Measurements from ENCODE around the gene MALT1.
"Not testable (repeated sequence)": the region's sequence is repeated elsewhere in the genome, so short reads cannot be mapped to it uniquely, and the experiment has no call there.

MALT1 gene

DNA sequence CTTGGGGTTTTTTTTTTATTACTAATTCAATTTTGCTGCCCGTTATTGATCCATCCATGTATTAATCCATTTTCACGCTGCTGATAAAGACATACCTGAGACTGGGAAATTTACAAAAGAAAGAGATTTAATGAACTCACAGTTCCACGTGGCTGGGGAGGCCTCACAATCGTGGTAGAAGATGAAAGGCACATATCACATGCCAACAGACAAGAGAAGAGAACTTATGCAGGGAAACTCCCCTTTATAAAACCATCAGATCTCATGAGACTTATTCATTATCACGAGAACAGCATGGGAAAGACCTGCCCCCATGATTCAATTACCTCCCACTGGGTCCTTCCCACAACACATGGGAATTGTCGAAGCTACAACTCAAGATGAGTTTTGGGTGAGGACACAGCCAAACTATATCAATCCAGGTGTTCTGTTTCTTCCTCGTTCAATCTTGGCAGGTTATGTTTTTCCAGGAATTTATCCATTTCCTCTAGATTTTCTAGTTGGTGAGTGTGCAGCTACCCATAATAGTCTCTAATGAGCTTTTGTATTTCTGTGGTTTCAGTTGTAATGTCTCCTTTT, 18.0 kb upstream of the MALT1 start:
- POLR2A ChIA-PET; H3K9me3 ChIP-seq (ENCODE audit: control extremely low read depth in 1 of 5, control insufficient read depth in 4 of 5, insufficient read depth in 2 of 5, low read depth in 1 of 5, low read length in 4 of 5); H3K27me3 ChIP-seq (replicated peaks in 2 of 5; ENCODE audit: control insufficient read depth in 4 of 5, insufficient read depth in 5 of 5, low read length in 4 of 5); H3K4me3 ChIP-seq (ENCODE audit: control insufficient read depth in 1 of 7, extremely low read depth in 1 of 7, insufficient read depth in 4 of 7, low read depth in 2 of 7, low read length in 6 of 7); H3K27ac ChIP-seq (ENCODE audit: insufficient read depth in 1 of 2, low read depth in 1 of 2, low read length in 2 of 2, poor library complexity in 1 of 2, severe bottlenecking in 2 of 2); CTCF ChIA-PET; H3K36me3 ChIP-seq (ENCODE audit: control insufficient read depth in 4 of 4, insufficient read depth in 4 of 4, low read length in 3 of 4); DNase-seq: not testable (repeated sequence)
- peaks cover 11 to 29% (median 18%) of the 10 kb centered on the region in 4 experiments for H3K4me1 ChIP-seq (ENCODE audit: control extremely low read depth in 1 of 4, control insufficient read depth in 4 of 4, insufficient read depth in 4 of 4, low read length in 3 of 4)
- 92% methylated on average over 4 of the region's 7 CpGs for WGBS (ENCODE audit: insufficient coverage)

DNA sequence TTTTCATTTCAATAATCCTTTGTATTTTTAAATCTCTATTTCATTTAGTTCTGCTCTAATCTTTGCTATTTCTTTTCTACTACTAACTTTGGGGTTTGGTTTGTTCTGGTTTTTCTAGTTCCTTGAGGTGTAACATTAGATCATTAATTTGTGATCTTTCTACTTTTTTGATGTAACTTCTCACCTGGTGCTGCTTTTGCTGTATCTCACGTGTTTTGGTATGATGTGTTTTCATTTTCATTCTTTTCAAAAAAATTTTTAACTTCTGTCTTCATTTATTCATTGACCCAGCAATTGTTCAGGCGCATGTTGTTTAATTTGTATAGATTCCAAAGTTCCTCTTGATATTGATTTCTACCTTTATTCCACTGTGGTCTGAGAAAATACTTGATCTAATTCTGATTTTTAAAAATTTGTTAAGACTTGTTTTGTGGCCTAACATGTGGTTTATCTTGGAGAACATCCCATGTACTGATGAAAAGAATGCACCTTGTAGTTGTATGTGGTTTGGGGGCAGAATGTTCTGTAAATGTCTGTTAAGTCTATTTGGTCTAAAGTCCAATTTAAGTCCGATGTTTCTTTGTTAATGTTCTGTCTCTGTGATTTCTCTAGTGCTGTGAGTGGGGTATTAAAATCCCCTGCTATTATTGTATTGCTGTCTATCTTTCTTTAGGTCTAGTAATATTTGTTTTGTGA, 17.3 kb upstream of the MALT1 start:
- no peaks in the 10 kb centered on the region for H3K27me3 ChIP-seq (replicated peaks in 2 of 5; ENCODE audit: control insufficient read depth in 4 of 5, insufficient read depth in 5 of 5, low read length in 4 of 5)
- H3K4me3 ChIP-seq (ENCODE audit: control insufficient read depth in 1 of 7, extremely low read depth in 1 of 7, insufficient read depth in 4 of 7, low read depth in 2 of 7, low read length in 6 of 7) = no peak overlapping the region
- 0% methylated on average over 1 of the region's 3 CpGs for WGBS (ENCODE audit: insufficient coverage)
- H3K4me1 ChIP-seq (ENCODE audit: control extremely low read depth in 1 of 4, control insufficient read depth in 4 of 4, insufficient read depth in 4 of 4, low read length in 3 of 4) = peaks cover 11 to 34% (median 22%) of the 10 kb centered on the region in 4 experiments
- DNase-seq = no peak
- ChIA-PET POLR2A (no interaction called here), CTCF (interaction anchor here (1.5 kb wide), 1 partner anchor 114 kb away, joined by 3 read pairs; no protein-coding TSS in a partner anchor)
- no peaks in the 10 kb centered on the region for H3K36me3 ChIP-seq (ENCODE audit: control insufficient read depth in 4 of 4, insufficient read depth in 4 of 4, low read length in 3 of 4)
- H3K9me3 ChIP-seq (ENCODE audit: control extremely low read depth in 1 of 5, control insufficient read depth in 4 of 5, insufficient read depth in 2 of 5, low read depth in 1 of 5, low read length in 4 of 5) = peaks cover 0 to 9% (median 5%) of the 10 kb centered on the region in 5 experiments
- no peak overlapping the region for H3K27ac ChIP-seq (ENCODE audit: insufficient read depth in 1 of 2, low read depth in 1 of 2, low read length in 2 of 2, poor library complexity in 1 of 2, severe bottlenecking in 2 of 2)

DNA sequence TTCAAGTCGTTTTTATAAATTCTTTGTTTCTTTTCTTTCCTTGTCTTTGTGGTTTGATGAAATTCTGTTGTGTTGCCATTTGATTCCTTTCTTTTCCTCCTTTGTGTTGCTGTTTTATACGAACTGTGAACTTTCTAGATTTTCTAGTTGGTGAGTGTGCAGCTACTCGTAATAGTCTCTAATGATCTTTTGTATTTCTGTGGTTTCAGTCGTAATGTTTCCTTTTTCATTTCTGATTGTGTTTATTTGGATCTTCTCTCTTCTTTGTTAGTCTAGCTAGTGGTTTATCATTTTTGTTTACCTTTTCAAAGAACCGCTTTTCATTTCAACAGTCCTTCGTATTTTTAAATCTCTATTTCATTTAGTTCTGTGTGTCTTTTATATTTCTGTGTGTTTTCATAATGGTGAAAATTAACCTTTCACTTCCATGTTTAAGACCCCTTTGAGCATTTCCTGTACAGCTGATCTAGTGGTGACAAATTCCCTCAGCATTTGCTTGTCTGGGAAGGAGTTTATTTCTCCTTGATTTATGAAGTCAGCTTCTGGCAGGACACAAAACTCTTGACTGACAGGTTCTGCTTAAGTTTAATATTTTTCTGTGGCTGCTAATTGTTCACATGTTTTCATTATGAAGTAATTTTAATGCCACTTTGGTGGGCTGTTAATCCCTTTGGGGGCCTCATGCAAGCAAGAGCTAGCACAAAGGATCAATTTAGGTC, 16.2 kb upstream of the MALT1 start:
- peaks cover 0 to 9% (median 5%) of the 10 kb centered on the region in 5 experiments for H3K9me3 ChIP-seq (ENCODE audit: control extremely low read depth in 1 of 5, control insufficient read depth in 4 of 5, insufficient read depth in 2 of 5, low read depth in 1 of 5, low read length in 4 of 5)
- DNase-seq = peak in 2 of 3 donors; percentile 21 to 34
- no CpG with 5 or more reads among the region's 6 CpGs for WGBS (ENCODE audit: insufficient coverage)
- CTCF ChIA-PET = interaction anchor here (0.7 to 1.5 kb wide), 4 partner anchors 14 to 115 kb away, joined by 3 read pairs; no protein-coding TSS in a partner anchor
- no peak overlapping the region for H3K4me3 ChIP-seq (ENCODE audit: control insufficient read depth in 1 of 7, extremely low read depth in 1 of 7, insufficient read depth in 4 of 7, low read depth in 2 of 7, low read length in 6 of 7)
- no peaks in the 10 kb centered on the region for H3K36me3 ChIP-seq (ENCODE audit: control insufficient read depth in 4 of 4, insufficient read depth in 4 of 4, low read length in 3 of 4)
- H3K27ac ChIP-seq (ENCODE audit: insufficient read depth in 1 of 2, low read depth in 1 of 2, low read length in 2 of 2, poor library complexity in 1 of 2, severe bottlenecking in 2 of 2) = no peak overlapping the region
- H3K4me1 ChIP-seq (ENCODE audit: control extremely low read depth in 1 of 4, control insufficient read depth in 4 of 4, insufficient read depth in 4 of 4, low read length in 3 of 4) = peaks cover 11 to 32% (median 19%) of the 10 kb centered on the region in 4 experiments
- no peaks in the 10 kb centered on the region for H3K27me3 ChIP-seq (replicated peaks in 2 of 5; ENCODE audit: control insufficient read depth in 4 of 5, insufficient read depth in 5 of 5, low read length in 4 of 5)
- POLR2A ChIA-PET = no interaction called here

DNA sequence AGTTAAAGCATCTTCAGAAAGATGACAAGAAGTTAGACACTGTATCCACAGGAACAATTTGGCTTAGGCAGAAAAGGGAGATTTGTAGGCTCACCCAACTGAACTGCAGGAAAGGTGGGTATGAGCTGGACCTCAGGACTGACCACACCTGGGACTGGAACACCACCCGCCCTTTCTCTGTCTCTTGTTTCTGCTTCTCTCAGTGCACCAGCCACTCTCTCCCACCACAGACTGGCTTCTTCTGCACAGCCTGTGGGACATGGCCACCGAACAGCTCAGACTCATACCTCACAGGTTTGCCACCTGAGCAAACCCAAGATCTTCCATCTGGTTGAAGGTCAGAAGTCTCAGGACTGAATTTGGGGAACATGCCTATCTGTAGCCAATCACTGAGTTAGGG, 14.2 kb upstream of the MALT1 start:
- Histone ChIP-seq H3K9me3 (ENCODE audit: control extremely low read depth in 1 of 5, control insufficient read depth in 4 of 5, insufficient read depth in 2 of 5, low read depth in 1 of 5, low read length in 4 of 5) (peaks cover 0 to 9% (median 5%) of the 10 kb centered on the region in 5 experiments), H3K36me3 (ENCODE audit: control insufficient read depth in 4 of 4, insufficient read depth in 4 of 4, low read length in 3 of 4) (no peaks in the 10 kb centered on the region), H3K4me1 (ENCODE audit: control extremely low read depth in 1 of 4, control insufficient read depth in 4 of 4, insufficient read depth in 4 of 4, low read length in 3 of 4) (peaks cover 6 to 21% (median 13%) of the 10 kb centered on the region in 4 experiments), H3K4me3 (ENCODE audit: control insufficient read depth in 1 of 7, extremely low read depth in 1 of 7, insufficient read depth in 4 of 7, low read depth in 2 of 7, low read length in 6 of 7) (no peak overlapping the region), H3K27me3 (replicated peaks in 2 of 5; ENCODE audit: control insufficient read depth in 4 of 5, insufficient read depth in 5 of 5, low read length in 4 of 5) (no peaks in the 10 kb centered on the region), H3K27ac (ENCODE audit: insufficient read depth in 1 of 2, low read depth in 1 of 2, low read length in 2 of 2, poor library complexity in 1 of 2, severe bottlenecking in 2 of 2) (no peak overlapping the region)
- WGBS (ENCODE audit: insufficient coverage) = 100% methylated on average over 2 of the region's 2 CpGs
- ChIA-PET POLR2A (interaction anchor here (1.1 kb wide), 1 partner anchor 14 kb away, joined by 3 read pairs; the partner anchor contains the start of gene MALT1), CTCF (interaction anchor here (1.6 kb wide), 1 partner anchor 111 kb away, joined by 3 read pairs; no protein-coding TSS in a partner anchor)
- DNase-seq = no peak

DNA sequence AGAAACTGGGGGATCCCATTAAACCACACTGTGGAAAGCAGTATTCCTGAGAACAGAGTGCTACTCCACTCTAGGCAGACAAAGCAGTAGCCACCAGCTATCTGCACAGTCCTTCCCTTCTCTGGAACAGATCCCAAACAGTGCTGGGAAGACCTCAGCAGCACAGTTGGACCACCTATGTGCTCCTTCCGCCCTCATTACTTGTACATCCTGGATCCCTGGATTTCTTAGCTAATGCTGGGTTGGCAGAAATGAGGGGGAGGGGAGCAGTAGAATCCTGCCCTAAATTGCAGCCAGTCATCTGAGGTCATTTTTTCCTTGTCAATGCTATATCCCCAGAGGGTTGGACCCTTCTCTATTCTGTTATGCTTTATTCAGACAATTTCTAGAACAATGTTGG, 13.8 kb upstream of the MALT1 start:
- no peaks in the 10 kb centered on the region for H3K27me3 ChIP-seq (replicated peaks in 2 of 5; ENCODE audit: control insufficient read depth in 4 of 5, insufficient read depth in 5 of 5, low read length in 4 of 5)
- CTCF ChIA-PET = interaction anchor here (1.5 to 1.8 kb wide), 3 partner anchors 10 to 111 kb away, joined by 3 to 5 read pairs (median 3); no protein-coding TSS in a partner anchor
- H3K4me1 ChIP-seq (ENCODE audit: control extremely low read depth in 1 of 4, control insufficient read depth in 4 of 4, insufficient read depth in 4 of 4, low read length in 3 of 4) = peaks cover 6 to 21% (median 13%) of the 10 kb centered on the region in 4 experiments
- no peak for DNase-seq
- H3K9me3 ChIP-seq (ENCODE audit: control extremely low read depth in 1 of 5, control insufficient read depth in 4 of 5, insufficient read depth in 2 of 5, low read depth in 1 of 5, low read length in 4 of 5) = peaks cover 0 to 9% (median 5%) of the 10 kb centered on the region in 5 experiments
- no peak overlapping the region for H3K4me3 ChIP-seq (ENCODE audit: control insufficient read depth in 1 of 7, extremely low read depth in 1 of 7, insufficient read depth in 4 of 7, low read depth in 2 of 7, low read length in 6 of 7)
- POLR2A ChIA-PET = interaction anchor here (1.1 kb wide), 1 partner anchor 14 kb away, joined by 3 read pairs; the partner anchor contains the start of gene MALT1
- H3K36me3 ChIP-seq (ENCODE audit: control insufficient read depth in 4 of 4, insufficient read depth in 4 of 4, low read length in 3 of 4) = no peaks in the 10 kb centered on the region
- no CpG with 5 or more reads among the region's 1 CpG for WGBS (ENCODE audit: insufficient coverage)
- H3K27ac ChIP-seq (ENCODE audit: insufficient read depth in 1 of 2, low read depth in 1 of 2, low read length in 2 of 2, poor library complexity in 1 of 2, severe bottlenecking in 2 of 2) = no peak overlapping the region

DNA sequence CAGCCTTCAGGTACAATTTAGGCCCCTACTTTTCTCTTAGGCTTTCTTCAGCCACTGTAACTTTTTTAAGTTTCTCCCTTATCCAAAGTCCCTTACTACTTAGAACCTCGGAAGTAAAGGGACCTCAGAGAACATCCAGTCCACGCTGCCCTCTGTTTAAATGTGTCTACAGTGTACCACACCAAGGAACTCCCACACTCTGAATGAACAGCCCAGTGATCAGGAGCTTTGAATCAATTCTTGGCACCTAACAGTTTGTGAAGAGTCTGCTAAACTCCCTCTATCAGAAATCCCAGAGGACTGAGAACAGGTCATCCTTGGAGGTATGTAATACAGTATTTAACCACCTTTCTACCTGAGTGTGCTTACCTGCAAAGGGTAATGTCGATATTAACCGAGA, 11.6 kb upstream of the MALT1 start:
- no peaks in the 10 kb centered on the region for H3K36me3 ChIP-seq (ENCODE audit: control insufficient read depth in 4 of 4, insufficient read depth in 4 of 4, low read length in 3 of 4)
- ChIA-PET POLR2A (interaction anchor here (0.9 to 1.2 kb wide), 2 partner anchors 10 to 11 kb away, joined by 3 to 4 read pairs; no protein-coding TSS in a partner anchor), CTCF (interaction anchor here (0.7 to 2.1 kb wide), 6 partner anchors 10 to 130 kb away, joined by 3 to 12 read pairs (median 4); partner anchors contain the start of gene MALT1)
- no peak overlapping the region for H3K27ac ChIP-seq (ENCODE audit: insufficient read depth in 1 of 2, low read depth in 1 of 2, low read length in 2 of 2, poor library complexity in 1 of 2, severe bottlenecking in 2 of 2)
- no peak for DNase-seq
- H3K9me3 ChIP-seq (ENCODE audit: control extremely low read depth in 1 of 5, control insufficient read depth in 4 of 5, insufficient read depth in 2 of 5, low read depth in 1 of 5, low read length in 4 of 5) = peaks cover 0 to 8% (median 5%) of the 10 kb centered on the region in 5 experiments
- H3K4me1 ChIP-seq (ENCODE audit: control extremely low read depth in 1 of 4, control insufficient read depth in 4 of 4, insufficient read depth in 4 of 4, low read length in 3 of 4) = peaks cover 6 to 21% (median 13%) of the 10 kb centered on the region in 4 experiments
- H3K4me3 ChIP-seq (ENCODE audit: control insufficient read depth in 1 of 7, extremely low read depth in 1 of 7, insufficient read depth in 4 of 7, low read depth in 2 of 7, low read length in 6 of 7) = no peak overlapping the region
- 100% methylated on average over 2 of the region's 4 CpGs for WGBS (ENCODE audit: insufficient coverage)
- no peaks in the 10 kb centered on the region for H3K27me3 ChIP-seq (replicated peaks in 2 of 5; ENCODE audit: control insufficient read depth in 4 of 5, insufficient read depth in 5 of 5, low read length in 4 of 5)
